Panc1 (cell line): ENCODE data around the gene TTF2. TPM values are rescaled to one million over a fixed set of nuclear protein-coding genes. Genes with fewer than 3 reads are reported as not detected.

Experiments used
- ATAC-seq: fragments of 200-7000 bp; cut with Tn5 transposase; 2 replicates; pipeline ENCODE4 v1.9.1; 2020; ENCODE audit warnings: mild to moderate bottlenecking, moderate library complexity
- BruUV-seq: library from RNA; stranded (reverse); fragments of 400-500 nt; replicated peaks from 2 replicates; lab custom pipeline; 2021; lab: Mats Ljungman, UMichigan
- CTCF ChIA-PET: fragments of 300-600 bp; sonication (Branson Sonifier 250); formaldehyde crosslinking; loops from one replicate; lab custom pipeline; 2022; ENCODE audit warnings: antibody characterized with exemption; lab: Charles Lee
- POLR2A ChIA-PET: fragments of 300-600 bp; sonication (Branson Sonifier 250); formaldehyde crosslinking; loops from one replicate; lab custom pipeline; 2022; ENCODE audit warnings: antibody characterized with exemption; lab: Charles Lee
- DNase-seq: peaks from one replicate; pipeline ENCODE4 v3.0.0-alpha.2; 2010; ENCODE audit warnings: low read depth, low spot score
- H3K27ac ChIP-seq: 2 replicates; pipeline ENCODE4 v1.5.1; 2011; ENCODE audit warnings: mild to moderate bottlenecking, low read length, inconsistent platforms
- H3K27me3 ChIP-seq: fragments of 200-500 bp; sonication (Bioruptor generic); 2 replicates; pipeline ENCODE4 v1.6.0; 2014; ENCODE audit warnings: low read length, inconsistent platforms; ENCODE audit not compliant: control insufficient read depth, insufficient read depth
- H3K36me3 ChIP-seq: fragments of 200-500 bp; sonication (Bioruptor generic); 2 replicates; pipeline ENCODE4 v1.5.1; 2014; ENCODE audit warnings: inconsistent platforms, mild to moderate bottlenecking, low read length, moderate library complexity; ENCODE audit not compliant: control insufficient read depth, insufficient read depth
- H3K4me1 ChIP-seq: 2 replicates; pipeline ENCODE4 v1.5.1; 2011; ENCODE audit warnings: inconsistent platforms, mild to moderate bottlenecking, low read length, moderate library complexity; ENCODE audit not compliant: control insufficient read depth, insufficient read depth
- H3K4me3 ChIP-seq, 2 experiments: 2 replicates each; pipeline ENCODE4 v1.5.1; 2011 to 2012; ENCODE audit warnings: low read depth in 2 of 2, low read length in 2 of 2, mild to moderate bottlenecking in 2 of 2, inconsistent platforms in 1 of 2, moderate library complexity in 1 of 2
- H3K9me3 ChIP-seq: fragments of 200-500 bp; sonication (Bioruptor generic); 2 replicates; pipeline ENCODE4 v1.5.1; 2014; ENCODE audit warnings: low read depth, mild to moderate bottlenecking, inconsistent platforms, low read length, moderate library complexity; ENCODE audit not compliant: control insufficient read depth, insufficient read depth
- CTCF ChIP-seq: fragments of 450-650 bp; IDR thresholded peaks from 2 replicates; pipeline ENCODE4 v1.5.1; 2017; ENCODE audit warnings: mild to moderate bottlenecking
- POLR2AphosphoS5 ChIP-seq: IDR thresholded peaks from 2 replicates; pipeline ENCODE4 v1.6.1; 2012; ENCODE audit warnings: mild to moderate bottlenecking, low read depth, low read length, moderate library complexity
- REST ChIP-seq, 2 experiments: IDR thresholded peaks; 2 replicates each; pipeline ENCODE4 v1.6.1; 2011 to 2012; ENCODE audit warnings: low read depth in 2 of 2, control low read depth in 1 of 2, low read length in 1 of 2, mild to moderate bottlenecking in 1 of 2, moderate library complexity in 1 of 2; ENCODE audit not compliant: insufficient read depth in 1 of 2
- SIN3A ChIP-seq: IDR thresholded peaks from 2 replicates; pipeline ENCODE4 v1.6.1; 2012; ENCODE audit warnings: low read depth, mild to moderate bottlenecking, low read length, moderate library complexity, borderline replicate concordance; ENCODE audit not compliant: insufficient read depth
- TCF7L2 ChIP-seq: IDR thresholded peaks from 2 replicates; pipeline ENCODE4 v1.6.1; 2011; ENCODE audit warnings: mild to moderate bottlenecking, low read depth, low read length, inconsistent platforms
- in situ Hi-C: cut with HindIII; loops from 2 replicates; pipeline ENCODE4 v1.10.0; 2016; ENCODE audit warnings: low sequenced_read_pairs, low pct_unique_long_range_greater_than_20kb
- intact Hi-C: fragments of 100-400 bp; cut with micrococcal nuclease; formaldehyde crosslinking; loops from one replicate; pipeline ENCODE4 v1.10.0; 2022; ENCODE audit not compliant: unreplicated experiment
- total RNA-seq: library from RNA; stranded (reverse); gene quantifications from one replicate; pipeline ENCODE4 v1.2.1, GENCODE V29; 2021; ENCODE audit not compliant: unreplicated experiment

The TTF2 gene
- total RNA-seq, 1 experiment from 2014 or later = 32.7 TPM

- ChIA-PET CTCF (no interaction called here), POLR2A (no interaction called here)
- DNase-seq = no peak
- Histone ChIP-seq H3K4me1 (no peaks in the 10 kb centered on the region), H3K36me3 (no peaks in the 10 kb centered on the region), H3K4me3 (no peak overlapping the region), H3K27ac (no peak overlapping the region), H3K9me3 (no peaks in the 10 kb centered on the region), H3K27me3 (no peaks in the 10 kb centered on the region)
- TF ChIP-seq TCF7L2 (no peak), SIN3A (no peak), CTCF (no peak), REST (IDR thresholded peaks at IDR 0.05; ENCODE audit: insufficient read depth in 1 of 2, low read depth in 2 of 2, low read length in 1 of 2) (no peak), POLR2AphosphoS5 (no peak)
- intact Hi-C loops (no loop called here), in situ Hi-C loops (no loop called here)
- BruUV-seq = no TSS peak
- ATAC-seq = no peak
Observed at GRCh38 chr1:117032681-117033539, 27.2 kb upstream of the TTF2 start.

- in situ Hi-C loops = no loop called here
- no peaks in the 10 kb centered on the region for H3K27me3 ChIP-seq
- no peak for TF ChIP-seq TCF7L2
- no peak for TF ChIP-seq CTCF
- TF ChIP-seq REST (IDR thresholded peaks at IDR 0.05; ENCODE audit: insufficient read depth in 1 of 2, low read depth in 2 of 2, low read length in 1 of 2) = no peak
- TF ChIP-seq SIN3A = no peak
- TF ChIP-seq POLR2AphosphoS5 = no peak
- ChIA-PET CTCF (no interaction called here), POLR2A (no interaction called here)
- intact Hi-C loops = no loop called here
- H3K4me1 ChIP-seq = no peaks in the 10 kb centered on the region
- ATAC-seq = no peak
- DNase-seq = no peak
- no peak overlapping the region for H3K27ac ChIP-seq
- H3K4me3 ChIP-seq = no peak overlapping the region
- no peaks in the 10 kb centered on the region for H3K9me3 ChIP-seq
- H3K36me3 ChIP-seq = no peaks in the 10 kb centered on the region
- no TSS peak for BruUV-seq
Observed at GRCh38 chr1:117033772-117034171, 26.4 kb upstream of the TTF2 start.
